CD14-positive monocyte (primary cell): ENCODE data around the gene NMU. TPM values are rescaled to one million over a fixed set of nuclear protein-coding genes. Genes with fewer than 3 reads are reported as not detected.

ENCODE experiments used
- DNase-seq, 3 donors: peaks; one replicate each; pipeline ENCODE4 v3.0.0-alpha.2; 2011 to 2022
- H2AFZ ChIP-seq: 2 replicates; pipeline ENCODE4 v1.6.0; 2012; ENCODE audit warnings: mild to moderate bottlenecking, low read depth, low read length, inconsistent platforms; ENCODE audit not compliant: insufficient read depth, poor library complexity, severe bottlenecking
- H3K27ac ChIP-seq, 2 donors: 1 replicate in 1 of 2; 2 replicates in 1 of 2; pipeline ENCODE4 v1.5.1; 2012 to 2013; ENCODE audit warnings: low read length in 2 of 2, control low read depth in 1 of 2, inconsistent platforms in 1 of 2, low read depth in 1 of 2, mild to moderate bottlenecking in 1 of 2
- H3K27me3 ChIP-seq, 2 donors: one replicate each; pipeline versions ENCODE4 v1.6.0 to v1.6.1; 2011 to 2013; ENCODE audit warnings: low read length in 2 of 2; ENCODE audit not compliant: control insufficient read depth in 2 of 2, insufficient read depth in 2 of 2
- H3K36me3 ChIP-seq, 2 donors: replicated peaks in 1 of 2; 1 replicate in 1 of 2; 2 replicates in 1 of 2; pipeline versions ENCODE4 v1.5.1 to v1.6.1; 2012 to 2013; ENCODE audit warnings: low read length in 2 of 2, control low read depth in 1 of 2, inconsistent platforms in 1 of 2, mild to moderate bottlenecking in 1 of 2; ENCODE audit not compliant: insufficient read depth in 2 of 2, control insufficient read depth in 1 of 2
- H3K4me1 ChIP-seq, 2 donors: 1 replicate in 1 of 2; 2 replicates in 1 of 2; pipeline versions ENCODE4 v1.5.1 to v1.6.1; 2012 to 2013; ENCODE audit warnings: low read length in 2 of 2, control low read depth in 1 of 2, inconsistent platforms in 1 of 2, mild to moderate bottlenecking in 1 of 2, moderate library complexity in 1 of 2; ENCODE audit not compliant: insufficient read depth in 2 of 2, control insufficient read depth in 1 of 2
- H3K4me2 ChIP-seq: replicated peaks from 2 replicates; pipeline ENCODE3; 2012; ENCODE audit warnings: low read length, moderate library complexity, mild to moderate bottlenecking; ENCODE audit not compliant: poor library complexity, severe bottlenecking; ENCODE audit errors: extremely low read depth
- H3K4me3 ChIP-seq, 3 experiments: fragments of 200-600 bp in 1 of 3; sonication (generic) in 1 of 3; replicated peaks in 1 of 3; 1 replicate in 2 of 3; 2 replicates in 1 of 3; pipeline ENCODE4 v1.5.1; 2011 to 2013; ENCODE audit warnings: low read length in 3 of 3, mild to moderate bottlenecking in 3 of 3, control low read depth in 2 of 3, low read depth in 2 of 3, inconsistent platforms in 1 of 3, moderate library complexity in 1 of 3
- H3K79me2 ChIP-seq: 2 replicates; pipeline ENCODE4 v1.6.0; 2012; ENCODE audit warnings: mild to moderate bottlenecking, control low read depth, inconsistent platforms, low read length, moderate library complexity; ENCODE audit not compliant: insufficient read depth
- H3K9ac ChIP-seq: 2 replicates; pipeline ENCODE4 v1.6.0; 2017; ENCODE audit warnings: low read length, mild to moderate bottlenecking; ENCODE audit not compliant: insufficient read depth, poor library complexity, severe bottlenecking
- H3K9me3 ChIP-seq, 2 donors: replicated peaks in 1 of 2; 1 replicate in 1 of 2; 2 replicates in 1 of 2; pipeline versions ENCODE4 v1.5.1 to v1.6.1; 2012 to 2013; ENCODE audit warnings: low read length in 2 of 2, control low read depth in 1 of 2; ENCODE audit not compliant: control insufficient read depth in 1 of 2, insufficient read depth in 1 of 2
- H4K20me1 ChIP-seq: 2 replicates; pipeline ENCODE4 v1.6.0; 2012; ENCODE audit warnings: mild to moderate bottlenecking, low read length, control low read depth, moderate library complexity; ENCODE audit not compliant: insufficient read depth
- H3K27ac Mint-ChIP-seq, 7 donors: one replicate each; pipeline ENCODE4 v1.8.0; 2020; ENCODE audit warnings: mild to moderate bottlenecking in 7 of 7, mixed read lengths in 7 of 7, moderate library complexity in 6 of 7, inconsistent platforms in 2 of 7
- H3K27me3 Mint-ChIP-seq, 3 donors: one replicate each; pipeline ENCODE4 v1.8.0; 2021 to 2022; ENCODE audit warnings: low read depth in 3 of 3, mild to moderate bottlenecking in 3 of 3, mixed read lengths in 3 of 3, moderate library complexity in 3 of 3, inconsistent platforms in 1 of 3
- H3K36me3 Mint-ChIP-seq, 2 donors: one replicate each; pipeline ENCODE4 v1.8.0; 2020; ENCODE audit warnings: mixed read lengths in 2 of 2, inconsistent platforms in 1 of 2, mild to moderate bottlenecking in 1 of 2
- H3K4me1 Mint-ChIP-seq: one replicate; pipeline ENCODE4 v1.8.0; 2020; ENCODE audit warnings: mild to moderate bottlenecking, mixed read lengths
- H3K4me3 Mint-ChIP-seq, 2 donors: one replicate each; pipeline ENCODE4 v1.8.0; 2020; ENCODE audit warnings: mild to moderate bottlenecking in 2 of 2, mixed read lengths in 2 of 2, moderate library complexity in 1 of 2
- H3K9me3 Mint-ChIP-seq, 7 donors: one replicate each; pipeline ENCODE4 v1.8.0; 2020 to 2022; ENCODE audit warnings: mixed read lengths in 7 of 7, mild to moderate bottlenecking in 6 of 7, moderate library complexity in 6 of 7, inconsistent platforms in 2 of 7
- CTCF ChIP-seq: fragments of 200-600 bp; IDR thresholded peaks from one replicate; pipeline ENCODE4 v1.8.0; 2022; ENCODE audit warnings: antibody characterized with exemption, mild to moderate bottlenecking
- WGBS: methylation state at CpG from one replicate; pipeline ENCODE4 v1.1.5; 2013; ENCODE audit warnings: missing lambda C conversion rate; ENCODE audit not compliant: insufficient coverage; 5-methylcytosine and 5-hydroxymethylcytosine counted together
- intact Hi-C, 2 donors: fragments of 100-400 bp; cut with micrococcal nuclease; formaldehyde crosslinking; loops; one replicate each; pipeline versions ENCODE4 v1.15.0 to v1.15.1; 2023
- polyA plus RNA-seq, 3 donors: library from polyadenylated mRNA; depleted of rRNA in 1 of 3; unstranded in 2 of 3; stranded (reverse) in 1 of 3; fragments of 300-500 nt in 2 of 3; fragments of >200 nt in 1 of 3; fragmentation: Illumina TruSeq in 2 of 3; gene quantifications; 1 replicate in 2 of 3; 2 replicates in 1 of 3; pipeline ENCODE4 v1.2.3, GENCODE V29; 2012 to 2021

Gene NMU
- polyA plus RNA-seq, 3 donors = not detected

GRCh38 chr4:55612341-55612740 lies 23.8 kb downstream of the NMU start:
- no peak overlapping the region for H3K27ac Mint-ChIP-seq
- Histone ChIP-seq H3K4me3 (no peak overlapping the region), H3K36me3 (no peaks in the 10 kb centered on the region), H3K4me2 (no peak overlapping the region), H3K4me1 (no peaks in the 10 kb centered on the region), H3K27ac (no peak overlapping the region), H3K9me3 (no peaks in the 10 kb centered on the region), H4K20me1 (no peaks in the 10 kb centered on the region), H3K9ac (no peak overlapping the region), H3K79me2 (no peaks in the 10 kb centered on the region), H3K27me3 (no peaks in the 10 kb centered on the region), H2AFZ (no peak overlapping the region)
- no peaks in the 10 kb centered on the region for H3K9me3 Mint-ChIP-seq
- no CpG with 5 or more reads among the region's 3 CpGs for WGBS
- H3K36me3 Mint-ChIP-seq = no peaks in the 10 kb centered on the region
- no peak for TF ChIP-seq CTCF
- no peaks in the 10 kb centered on the region for H3K4me1 Mint-ChIP-seq
- DNase-seq = no peak
- no peak overlapping the region for H3K4me3 Mint-ChIP-seq
- intact Hi-C loops = no loop called here
- H3K27me3 Mint-ChIP-seq = peaks cover 2 to 5% (median 2%) of the 10 kb centered on the region in 3 donors

DNA sequence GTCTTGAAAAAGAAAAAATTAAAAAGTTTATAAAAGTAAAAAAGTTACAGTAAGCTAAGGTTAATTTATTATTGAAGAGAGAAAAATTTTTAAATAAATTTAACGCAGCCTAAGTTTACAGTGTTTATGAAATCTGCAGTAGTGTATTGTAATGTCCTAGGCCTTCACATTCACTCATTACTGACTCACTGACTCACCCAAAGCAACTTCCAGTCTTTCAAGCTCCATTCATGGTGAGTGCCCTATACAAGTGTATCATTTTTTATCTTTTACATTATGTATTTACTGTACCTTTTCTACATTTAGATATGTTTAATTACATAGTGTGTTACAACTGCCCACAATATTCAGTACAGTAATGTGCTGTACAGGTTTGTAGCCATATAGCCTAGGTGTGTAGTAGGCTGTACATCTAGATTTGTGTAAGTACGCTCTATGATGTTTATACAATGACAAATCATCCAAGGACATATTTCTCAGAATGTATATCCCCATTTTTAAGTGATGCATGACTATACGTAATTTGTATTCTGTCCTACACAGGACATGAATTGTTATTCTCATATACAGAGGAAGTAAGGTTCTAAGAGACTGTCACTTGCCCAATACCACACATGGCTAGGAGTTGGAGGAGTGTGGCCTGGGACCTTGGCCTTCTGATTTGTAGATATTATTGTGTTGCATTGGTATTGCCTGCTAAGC lies 24.6 kb downstream of the NMU start:
- no CpG with 5 or more reads among the region's 3 CpGs for WGBS
- Histone ChIP-seq H3K36me3 (no peaks in the 10 kb centered on the region), H3K27ac (no peak overlapping the region), H3K9me3 (no peaks in the 10 kb centered on the region), H3K4me3 (no peak overlapping the region), H3K27me3 (no peaks in the 10 kb centered on the region), H3K79me2 (no peaks in the 10 kb centered on the region), H3K4me1 (no peaks in the 10 kb centered on the region), H3K4me2 (no peak overlapping the region), H4K20me1 (no peaks in the 10 kb centered on the region), H3K9ac (no peak overlapping the region), H2AFZ (no peak overlapping the region)
- Mint-ChIP-seq H3K27ac (no peak overlapping the region), H3K4me3 (no peak overlapping the region), H3K4me1 (no peaks in the 10 kb centered on the region), H3K27me3 (peaks cover under 1 to 4% (median 3%) of the 10 kb centered on the region in 3 donors), H3K9me3 (no peaks in the 10 kb centered on the region), H3K36me3 (no peaks in the 10 kb centered on the region)
- DNase-seq = no peak
- intact Hi-C loops = no loop called here
- no peak for TF ChIP-seq CTCF
